Testis (tissue), 2 donors: ENCODE measurements around the gene SLC12A1.

ENCODE experiments used
- POLR2A ChIP-seq: fragments of 450-650 bp; IDR thresholded peaks from one replicate; pipeline ENCODE4 v1.6.1; 2017; ENCODE audit warnings: antibody characterized with exemption, mild to moderate bottlenecking, moderate library complexity
- TF ChIP-seq, protein P1 (sequence below), 3 experiments: fragments of 450-650 bp in 2 of 3; fragments of 200-600 bp in 1 of 3; sonication (generic) in 1 of 3; IDR thresholded peaks; one replicate each; pipeline ENCODE4 v1.5.1; 2016 to 2019; ENCODE audit warnings: antibody characterized with exemption in 3 of 3, mild to moderate bottlenecking in 2 of 3, moderate library complexity in 1 of 3

DNA sequence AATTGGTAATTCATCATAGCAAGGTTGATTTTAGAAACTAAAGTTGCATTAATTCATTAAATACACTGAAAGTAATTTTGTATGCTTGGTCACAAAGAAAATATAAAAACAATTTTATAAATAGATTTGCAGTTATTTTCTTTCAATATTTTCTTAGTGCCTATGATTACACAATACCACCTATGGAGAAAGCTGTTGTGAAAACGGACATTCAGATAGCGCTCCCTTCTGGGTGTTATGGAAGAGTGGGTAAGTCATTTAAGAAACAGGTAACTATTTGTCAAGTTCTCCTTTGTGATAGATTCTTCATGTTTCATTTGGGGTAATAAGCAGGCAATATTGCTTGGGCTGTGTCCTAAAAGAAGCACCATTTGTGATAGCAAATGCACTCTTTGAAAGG lies 128.2 kb downstream of the SLC12A1 start:
- no peak for TF ChIP-seq POLR2A
- TF ChIP-seq, protein P1, sequence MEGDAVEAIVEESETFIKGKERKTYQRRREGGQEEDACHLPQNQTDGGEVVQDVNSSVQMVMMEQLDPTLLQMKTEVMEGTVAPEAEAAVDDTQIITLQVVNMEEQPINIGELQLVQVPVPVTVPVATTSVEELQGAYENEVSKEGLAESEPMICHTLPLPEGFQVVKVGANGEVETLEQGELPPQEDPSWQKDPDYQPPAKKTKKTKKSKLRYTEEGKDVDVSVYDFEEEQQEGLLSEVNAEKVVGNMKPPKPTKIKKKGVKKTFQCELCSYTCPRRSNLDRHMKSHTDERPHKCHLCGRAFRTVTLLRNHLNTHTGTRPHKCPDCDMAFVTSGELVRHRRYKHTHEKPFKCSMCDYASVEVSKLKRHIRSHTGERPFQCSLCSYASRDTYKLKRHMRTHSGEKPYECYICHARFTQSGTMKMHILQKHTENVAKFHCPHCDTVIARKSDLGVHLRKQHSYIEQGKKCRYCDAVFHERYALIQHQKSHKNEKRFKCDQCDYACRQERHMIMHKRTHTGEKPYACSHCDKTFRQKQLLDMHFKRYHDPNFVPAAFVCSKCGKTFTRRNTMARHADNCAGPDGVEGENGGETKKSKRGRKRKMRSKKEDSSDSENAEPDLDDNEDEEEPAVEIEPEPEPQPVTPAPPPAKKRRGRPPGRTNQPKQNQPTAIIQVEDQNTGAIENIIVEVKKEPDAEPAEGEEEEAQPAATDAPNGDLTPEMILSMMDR (IDR thresholded peaks at IDR 0.05) = no peak
